GM08714 (cell line): ENCODE results near the gene TTC9B.
"Not testable (repeated sequence)": the region's sequence is repeated elsewhere in the genome, so short reads cannot be mapped to it uniquely, and the experiment has no call there.

Experiments used
- H3K4me3 ChIP-seq: fragments of 200-500 bp; sonication (Bioruptor generic); 2 replicates; pipeline ENCODE4 v1.5.1; 2014; ENCODE audit warnings: mild to moderate bottlenecking, low read length, inconsistent platforms
- ZNF274 ChIP-seq: IDR thresholded peaks from 2 replicates; pipeline ENCODE4 v1.6.1; 2012; ENCODE audit warnings: mild to moderate bottlenecking, low read depth, low read length

TTC9B gene

DNA sequence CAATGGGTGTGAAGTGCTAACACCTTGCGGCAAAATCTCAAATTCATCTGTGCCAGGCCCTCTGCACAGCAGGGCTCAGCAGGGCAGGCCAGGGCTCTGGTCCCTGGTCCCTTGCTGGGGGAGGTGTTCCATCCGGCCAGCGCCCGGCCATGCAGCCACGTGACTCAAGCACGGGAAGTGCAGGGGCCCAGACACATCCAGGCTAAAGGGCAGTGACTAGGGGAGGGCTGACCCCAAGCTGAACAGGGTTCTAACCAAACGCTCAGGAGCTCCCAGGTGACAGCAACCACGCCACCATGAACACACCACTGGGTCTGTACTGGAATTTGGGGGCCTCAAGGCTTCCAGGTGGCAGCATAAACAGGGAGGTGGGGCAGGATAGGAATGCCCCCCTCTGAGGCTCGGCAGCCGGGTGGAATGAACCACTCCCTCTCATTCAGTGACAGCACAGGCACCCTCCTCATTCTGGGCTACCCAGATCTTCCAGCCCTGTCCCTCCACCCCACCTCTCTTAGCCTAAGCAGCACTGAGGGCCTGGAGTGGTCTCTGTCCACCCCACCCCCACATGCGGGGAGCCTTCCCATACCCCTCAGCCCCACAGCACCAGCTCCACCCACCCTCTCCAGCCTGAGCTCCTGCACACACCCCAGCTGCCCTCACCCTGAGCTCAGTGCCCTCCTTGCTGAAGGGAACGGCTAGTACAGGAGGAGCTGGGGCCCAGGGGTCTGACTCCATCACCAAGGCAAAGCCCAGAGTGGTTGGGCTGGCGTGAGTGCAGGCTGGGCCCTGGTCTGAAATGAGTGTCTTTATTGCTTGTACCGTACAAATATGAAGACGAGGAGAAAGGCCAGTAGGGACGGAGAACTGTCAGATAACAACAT, 13.6 kb upstream of the TTC9B start:
- no peak for TF ChIP-seq ZNF274
- no peak overlapping the region for H3K4me3 ChIP-seq

GRCh38 chr19:40231057-40231456, 12.9 kb upstream of the TTC9B start:
- no peak for TF ChIP-seq ZNF274
- no peak overlapping the region for H3K4me3 ChIP-seq

DNA sequence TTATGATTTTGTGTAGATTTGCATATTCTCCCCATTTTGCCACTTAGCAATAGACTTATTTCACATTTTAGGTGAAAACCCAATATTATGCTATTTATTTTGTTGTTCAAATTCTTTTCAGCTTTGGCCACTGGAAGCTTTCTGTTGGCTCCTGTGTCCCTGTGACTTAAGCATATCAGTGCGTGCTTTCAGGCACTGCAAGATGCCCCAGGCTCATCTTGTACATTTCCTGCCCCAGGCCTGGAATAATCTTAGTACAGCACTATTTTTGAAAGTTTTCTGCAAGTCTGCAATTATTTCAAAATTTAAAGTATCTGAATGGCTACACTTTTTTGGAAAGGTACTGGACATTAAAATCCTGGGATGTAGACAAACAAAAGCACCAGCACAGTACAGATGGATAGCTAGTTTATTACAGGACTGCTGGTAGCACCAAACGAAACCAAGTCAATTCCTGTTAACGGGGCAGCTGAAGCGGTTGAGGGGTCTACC, 11.8 kb upstream of the TTC9B start:
- no peak for TF ChIP-seq ZNF274
- H3K4me3 ChIP-seq: no peak overlapping the region

DNA sequence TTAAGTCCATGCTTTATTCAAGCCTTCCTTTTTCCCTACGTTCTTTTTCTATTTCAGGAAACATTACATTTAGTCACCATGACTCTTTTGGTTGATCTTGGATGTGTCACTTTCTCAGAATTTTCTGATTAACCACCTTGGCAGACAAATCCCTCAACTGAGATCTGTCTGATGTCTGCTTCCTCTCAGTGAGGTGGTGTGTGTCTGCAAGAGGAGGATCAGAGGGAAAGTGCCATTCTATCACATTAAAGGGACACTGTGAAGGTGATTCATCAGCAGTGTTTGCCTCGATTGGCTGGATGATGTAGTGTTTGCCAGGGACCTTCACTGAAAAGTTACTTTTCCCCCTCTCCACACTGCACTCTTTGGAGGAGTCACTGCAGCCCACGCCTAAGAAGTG, 11.3 kb upstream of the TTC9B start:
- TF ChIP-seq ZNF274: no peak
- H3K4me3 ChIP-seq: no peak overlapping the region

- TF ChIP-seq ZNF274: no peak
- no peak overlapping the region for H3K4me3 ChIP-seq
Observed at GRCh38 chr19:40228863-40229262, 10.7 kb upstream of the TTC9B start.

- TF ChIP-seq ZNF274: no peak
- H3K4me3 ChIP-seq: no peak overlapping the region
Observed at GRCh38 chr19:40228346-40228745, 10.2 kb upstream of the TTC9B start.

GRCh38 chr19:40225440-40226305, 7.5 kb upstream of the TTC9B start:
- no peak overlapping the region; the same call in 1 of the 2 replicates for H3K4me3 ChIP-seq
- no peak for TF ChIP-seq ZNF274

GRCh38 chr19:40224342-40225150, 6.4 kb upstream of the TTC9B start:
- no peak overlapping the region for H3K4me3 ChIP-seq
- no peak for TF ChIP-seq ZNF274

- no peak overlapping the region for H3K4me3 ChIP-seq
- no peak for TF ChIP-seq ZNF274
Observed at GRCh38 chr19:40223135-40223822, 5.1 kb upstream of the TTC9B start.

DNA sequence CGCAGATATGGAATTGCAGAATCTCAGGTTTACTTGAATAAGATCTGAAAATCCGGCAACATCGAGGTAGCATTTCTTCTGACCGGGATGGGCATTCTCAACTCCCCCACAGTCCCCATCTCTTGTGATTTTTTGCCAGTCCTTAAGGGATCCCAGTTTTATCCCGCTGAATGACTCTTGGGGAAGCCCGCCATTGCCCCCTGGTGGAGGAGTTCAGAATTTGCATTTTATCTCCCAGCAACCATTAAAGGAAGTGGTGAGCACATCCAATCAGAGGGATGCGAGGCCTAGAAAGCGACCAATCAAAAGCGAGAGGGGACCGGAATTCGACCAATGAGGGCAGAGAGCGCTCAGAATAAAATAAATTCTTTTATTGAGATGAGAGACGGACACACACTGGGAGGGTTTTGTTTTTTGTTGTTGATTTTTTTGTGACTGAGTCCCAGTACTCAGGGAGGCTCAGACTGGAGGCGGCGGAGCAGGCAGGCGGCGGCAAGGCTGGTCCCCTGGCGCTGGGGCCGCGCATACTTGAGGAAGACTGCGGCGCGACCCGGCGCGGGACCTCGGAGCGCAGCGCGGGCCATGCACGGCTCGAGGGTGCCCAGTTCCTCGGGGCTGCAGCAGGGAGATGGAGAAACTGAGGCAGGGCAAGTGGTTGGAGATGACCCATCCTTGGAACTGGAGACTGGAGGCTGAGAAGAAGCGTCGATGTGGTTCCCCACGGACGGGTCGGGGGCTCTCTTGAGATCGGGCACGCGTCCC, 3.9 kb upstream of the TTC9B start:
- no peak overlapping the region for H3K4me3 ChIP-seq
- no peak for TF ChIP-seq ZNF274

GRCh38 chr19:40220674-40221073, 2.5 kb upstream of the TTC9B start:
- H3K4me3 ChIP-seq: no peak overlapping the region
- no peak for TF ChIP-seq ZNF274

DNA sequence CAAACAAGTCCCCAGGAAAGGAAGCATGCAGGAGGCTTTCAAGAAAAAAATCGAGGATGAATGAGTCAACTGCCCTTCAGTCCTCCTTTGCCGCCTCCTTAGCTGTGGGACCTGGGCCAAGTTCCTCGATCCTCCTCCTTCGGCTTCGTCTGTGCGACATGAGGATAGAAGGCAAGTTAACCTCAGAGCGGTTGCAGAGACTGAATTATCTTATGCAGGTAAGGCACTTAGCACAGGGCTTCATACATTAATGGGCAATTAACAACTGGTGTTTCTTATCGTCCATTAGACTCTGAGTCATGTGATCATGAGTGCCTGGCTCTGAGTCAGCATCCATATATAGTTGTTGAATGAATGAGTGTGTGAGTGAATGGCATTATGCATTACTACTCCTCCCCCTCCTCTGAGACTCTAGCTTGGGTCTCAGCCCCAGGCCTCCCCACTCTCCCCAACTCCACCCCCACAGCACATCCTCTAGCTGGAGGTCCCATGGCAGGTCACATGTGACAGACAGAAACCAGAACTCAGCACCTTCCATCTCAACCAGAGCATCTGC, 1.6 kb upstream of the TTC9B start:
- H3K4me3 ChIP-seq: no peak overlapping the region
- TF ChIP-seq ZNF274: no peak

DNA sequence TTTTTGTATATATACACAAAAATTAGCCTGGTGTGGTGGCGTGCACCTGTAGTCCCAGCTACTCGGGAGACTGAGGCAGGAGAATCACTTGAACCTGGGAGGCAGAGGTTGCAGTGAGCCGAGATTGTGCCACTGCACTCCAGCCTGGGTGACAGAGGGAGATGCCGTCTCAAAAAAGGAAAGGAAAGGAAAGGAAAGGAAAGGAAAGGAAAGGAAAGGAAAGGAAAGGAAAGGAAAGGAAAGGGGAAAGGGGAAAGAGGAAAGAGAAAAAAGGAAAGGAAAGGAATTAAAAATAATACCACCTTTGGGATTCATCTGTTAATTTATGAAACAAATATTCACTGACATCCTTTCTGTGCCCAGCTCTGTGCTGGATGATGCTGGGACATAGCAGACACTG, 845 bp upstream of the TTC9B start:
- H3K4me3 ChIP-seq: not testable (repeated sequence)
